ENCODE measurements around the gene ZBTB8B.
"Not testable (repeated sequence)": the region's sequence is repeated elsewhere in the genome, so short reads cannot be mapped to it uniquely, and the experiment has no call there.

ZBTB8B gene

GRCh38 chr1:32464716-32465577 lies at the start of gene ZBTB8B:
Gene ZBTB8B (plus strand): TSS chr1:32465072. CDS start chr1:32470625, 5,553 bp downstream.
- DNase-seq, result peak in 2 of 6 experiments; percentile 8 to 13

- no peak for DNase-seq
These were observed 43.1 kb upstream of the ZBTB8B start for GRCh38 chr1:32421775-32422174.

GRCh38 chr1:32426489-32427255 lies 38.2 kb upstream of the ZBTB8B start:
- no peak for DNase-seq

- no peak for DNase-seq
These were observed 37.5 kb upstream of the ZBTB8B start for GRCh38 chr1:32427264-32427963.

GRCh38 chr1:32431736-32432400 lies 33.0 kb upstream of the ZBTB8B start:
- DNase-seq, result no peak

- no peak for DNase-seq
These were observed 26.7 kb upstream of the ZBTB8B start for GRCh38 chr1:32438136-32438535.

- DNase-seq, result not testable (repeated sequence)
These were observed 26.1 kb upstream of the ZBTB8B start for GRCh38 chr1:32438777-32439176.

- not testable (repeated sequence) for DNase-seq
These were observed 23.4 kb upstream of the ZBTB8B start for GRCh38 chr1:32441467-32441866.

GRCh38 chr1:32447469-32448185 lies 17.2 kb upstream of the ZBTB8B start:
- no peak for DNase-seq

- DNase-seq, result peak in 2 of 6 experiments; percentile 2 to 3
These were observed 16.6 kb upstream of the ZBTB8B start for GRCh38 chr1:32448186-32448772.

- no peak for DNase-seq
These were observed 16.0 kb upstream of the ZBTB8B start for GRCh38 chr1:32448773-32449456.

- not testable (repeated sequence) for DNase-seq
These were observed 15.4 kb upstream of the ZBTB8B start for GRCh38 chr1:32449457-32449831.

- no peak for DNase-seq
These were observed 10.1 kb upstream of the ZBTB8B start for GRCh38 chr1:32454726-32455125.

GRCh38 chr1:32455958-32456357 lies 8.9 kb upstream of the ZBTB8B start:
- no peak for DNase-seq

GRCh38 chr1:32458798-32459197 lies 6.1 kb upstream of the ZBTB8B start:
- not testable (repeated sequence) for DNase-seq

GRCh38 chr1:32462977-32463376 lies 1.9 kb upstream of the ZBTB8B start:
- not testable (repeated sequence) for DNase-seq

GRCh38 chr1:32464191-32464715 lies 619 bp upstream of the ZBTB8B start:
- no peak for DNase-seq

- DNase-seq, result no peak
These were observed 684 bp downstream of the ZBTB8B start for GRCh38 chr1:32465578-32465933.

GRCh38 chr1:32466761-32467160 lies 1.9 kb downstream of the ZBTB8B start:
- no peak for DNase-seq

- no peak for DNase-seq
These were observed 3.9 kb downstream of the ZBTB8B start for GRCh38 chr1:32468791-32469190.

- DNase-seq, result no peak
These were observed 5.6 kb downstream of the ZBTB8B start for GRCh38 chr1:32470431-32470830.

Measured in stimulated activated naive CD4-positive, alpha-beta T cell (primary cell).